HepG2 (cell line): ENCODE results near the gene GRIN3B. TPM values are rescaled to one million over a fixed set of nuclear protein-coding genes. Genes with fewer than 3 reads are reported as not detected.
A peak's percentile ranks its signal among the peaks of the same experiment; 100 is the strongest.

Experiments
- AKAP8 ChIP-seq: sonication (generic); formaldehyde crosslinking; IDR thresholded peaks from 2 replicates; pipeline ENCODE4 v1.5.1; 2020; ENCODE audit warnings: mild to moderate bottlenecking, missing genetic modification reagents
- ELF3 ChIP-seq: IDR thresholded peaks from 2 replicates; pipeline ENCODE4 v1.6.1; 2016; ENCODE audit warnings: missing genetic modification reagents, missing compliant biosample characterization
- GPN1 ChIP-seq: sonication (generic); formaldehyde crosslinking; IDR thresholded peaks from 2 replicates; pipeline ENCODE4 v1.5.1; 2020; ENCODE audit warnings: missing genetic modification reagents, borderline replicate concordance
- KDM2A ChIP-seq: sonication (generic); formaldehyde crosslinking; IDR thresholded peaks from 2 replicates; pipeline ENCODE4 v1.4.0; 2020; ENCODE audit warnings: low read depth, missing genetic modification reagents, borderline replicate concordance
- NFYC ChIP-seq: IDR thresholded peaks from 2 replicates; pipeline ENCODE4 v1.6.1; 2016; ENCODE audit warnings: missing genetic modification reagents, missing compliant biosample characterization
- PAX8 ChIP-seq: sonication (generic); formaldehyde crosslinking; IDR thresholded peaks from 2 replicates; pipeline ENCODE4 v1.8.0; 2022; ENCODE audit warnings: mild to moderate bottlenecking, missing genetic modification reagents, borderline replicate concordance
- SRY ChIP-seq: sonication (generic); formaldehyde crosslinking; IDR thresholded peaks from 2 replicates; pipeline ENCODE4 v1.8.0; 2022; ENCODE audit warnings: mild to moderate bottlenecking, missing genetic modification reagents
- ZFP36L1 ChIP-seq: sonication (generic); formaldehyde crosslinking; IDR thresholded peaks from 2 replicates; pipeline ENCODE4 v1.8.0; 2022; ENCODE audit warnings: mild to moderate bottlenecking, missing genetic modification reagents, moderate library complexity
- ZFP62 ChIP-seq: sonication (generic); formaldehyde crosslinking; IDR thresholded peaks from 2 replicates; pipeline ENCODE4 v1.4.0; 2020; ENCODE audit warnings: missing genetic modification reagents
- ZNF577 ChIP-seq: sonication (generic); formaldehyde crosslinking; IDR thresholded peaks from 2 replicates; pipeline ENCODE4 v1.4.0; 2020; ENCODE audit warnings: mild to moderate bottlenecking, low read depth, missing genetic modification reagents, borderline replicate concordance
- ZNF678 ChIP-seq: sonication (generic); formaldehyde crosslinking; IDR thresholded peaks from 2 replicates; pipeline ENCODE4 v1.4.0; 2020; ENCODE audit warnings: mild to moderate bottlenecking, missing genetic modification reagents
- ZNF747 ChIP-seq: sonication (generic); formaldehyde crosslinking; IDR thresholded peaks from 2 replicates; pipeline ENCODE4 v1.8.1; 2023; ENCODE audit warnings: missing genetic modification reagents, mild to moderate bottlenecking, borderline replicate concordance
- polyA plus RNA-seq, 8 experiments: library from polyadenylated mRNA; depleted of rRNA in 3 of 8; stranded (reverse) in 7 of 8; unstranded in 1 of 8; fragments of >200 nt; fragmentation: Illumina TruSeq in 4 of 8; extraction: Trizol in 4 of 8; gene quantifications; 2 replicates each; pipeline versions ENCODE4 v1.2.1 to v1.2.3, GENCODE V29; 2011 to 2016; ENCODE audit warnings: low read depth in 4 of 8, missing spikeins in 1 of 8, mixed read lengths in 1 of 8; ENCODE audit not compliant: insufficient read depth in 1 of 8
- total RNA-seq, 5 experiments: library from RNA; depleted of rRNA; stranded (reverse); fragments of >200 nt; fragmentation: Illumina TruSeq; extraction: Trizol; gene quantifications; 2 replicates each; pipeline ENCODE4 v1.2.3, GENCODE V29; 2016; ENCODE audit warnings: low read depth in 1 of 5
- TF ChIP-seq, protein P1 (sequence below): sonication (generic); formaldehyde crosslinking; IDR thresholded peaks from 2 replicates; pipeline ENCODE4 v1.4.0; 2020; ENCODE audit warnings: missing genetic modification reagents, borderline replicate concordance
- TF ChIP-seq, protein P2 (sequence below): sonication (generic); formaldehyde crosslinking; IDR thresholded peaks from 2 replicates; pipeline ENCODE4 v1.5.1; 2020; ENCODE audit warnings: missing genetic modification reagents, mild to moderate bottlenecking, borderline replicate concordance
- TF ChIP-seq, protein P3 (sequence below): sonication (generic); formaldehyde crosslinking; IDR thresholded peaks from 2 replicates; pipeline ENCODE4 v1.5.0; 2020; ENCODE audit warnings: mild to moderate bottlenecking, missing genetic modification reagents
- TF ChIP-seq, protein P4 (sequence below): sonication (generic); formaldehyde crosslinking; IDR thresholded peaks from 2 replicates; pipeline ENCODE4 v1.5.0; 2020; ENCODE audit warnings: missing genetic modification reagents
- TF ChIP-seq, protein P5 (sequence below): sonication (generic); formaldehyde crosslinking; IDR thresholded peaks from 2 replicates; pipeline ENCODE4 v1.4.0; 2020; ENCODE audit warnings: mild to moderate bottlenecking, missing genetic modification reagents
- TF ChIP-seq, protein P6 (sequence below): sonication (generic); formaldehyde crosslinking; IDR thresholded peaks from 2 replicates; pipeline ENCODE4 v1.4.0; 2020; ENCODE audit warnings: missing genetic modification reagents, mild to moderate bottlenecking, borderline replicate concordance
- TF ChIP-seq, protein P7 (sequence below): sonication (generic); formaldehyde crosslinking; IDR thresholded peaks from 2 replicates; pipeline ENCODE4 v1.5.0; 2020; ENCODE audit warnings: missing genetic modification reagents, mild to moderate bottlenecking, borderline replicate concordance

GRIN3B gene
- total and polyA plus RNA-seq, 2 of the 13 experiments (the other 11 are each of a cell fraction or from before 2014, with no cell fraction given), result 0.07 to 0.20 TPM

DNA sequence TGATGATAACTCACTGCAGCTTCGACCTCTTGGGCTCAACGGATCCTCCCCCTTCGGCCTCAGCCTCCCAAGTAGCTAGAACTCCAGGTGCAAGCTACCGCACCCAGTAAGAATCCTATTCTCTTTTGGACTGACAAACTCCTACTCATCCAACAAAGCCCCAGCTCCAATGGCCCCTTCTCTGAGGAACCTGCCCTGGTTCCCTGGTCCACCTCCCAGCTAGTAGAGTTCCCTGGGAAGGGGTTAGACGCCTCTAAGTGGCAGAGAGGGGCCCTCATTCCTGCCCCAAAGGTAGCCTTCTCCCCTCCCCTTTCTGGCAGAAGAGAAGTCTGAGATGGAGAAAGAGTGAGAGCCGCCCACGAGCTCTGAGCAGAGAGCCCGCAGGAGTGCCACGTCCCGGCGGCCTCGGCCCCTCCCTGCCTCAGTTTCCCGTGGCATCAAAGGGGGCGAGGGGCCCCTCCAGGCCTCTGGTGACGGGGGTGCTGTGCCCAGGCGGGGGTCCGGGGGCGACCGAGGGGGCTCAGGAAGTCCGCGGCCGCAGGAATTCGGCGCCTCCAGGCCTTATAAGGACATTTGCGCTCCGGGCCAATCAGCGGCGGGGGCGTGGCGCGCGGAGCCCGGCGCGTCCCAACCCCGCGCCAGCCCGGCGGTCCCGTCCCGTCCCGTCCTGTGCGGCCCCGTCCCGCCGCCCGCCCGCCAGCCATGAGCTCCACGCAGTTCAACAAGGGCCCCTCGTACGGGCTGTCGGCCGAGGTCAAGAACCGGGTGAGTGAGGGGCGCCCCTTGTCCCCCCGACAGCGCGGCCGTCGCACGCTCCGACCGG lies 26.0 kb downstream of the GRIN3B start, which contains the start of gene CNN2 (continued):
- TF ChIP-seq, protein P1, sequence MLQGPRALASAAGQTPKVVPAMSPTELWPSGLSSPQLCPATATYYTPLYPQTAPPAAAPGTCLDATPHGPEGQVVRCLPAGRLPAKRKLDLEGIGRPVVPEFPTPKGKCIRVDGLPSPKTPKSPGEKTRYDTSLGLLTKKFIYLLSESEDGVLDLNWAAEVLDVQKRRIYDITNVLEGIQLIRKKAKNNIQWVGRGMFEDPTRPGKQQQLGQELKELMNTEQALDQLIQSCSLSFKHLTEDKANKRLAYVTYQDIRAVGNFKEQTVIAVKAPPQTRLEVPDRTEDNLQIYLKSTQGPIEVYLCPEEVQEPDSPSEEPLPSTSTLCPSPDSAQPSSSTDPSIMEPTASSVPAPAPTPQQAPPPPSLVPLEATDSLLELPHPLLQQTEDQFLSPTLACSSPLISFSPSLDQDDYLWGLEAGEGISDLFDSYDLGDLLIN, result no peak
- TF ChIP-seq NFYC (CRISPR knock-in tag), result peak; percentile 52; the same call in 1 of the 2 replicates
- no peak for TF ChIP-seq ZFP62 (CRISPR knock-in tag)
- TF ChIP-seq SRY (CRISPR knock-in tag), result no peak
- no peak for TF ChIP-seq ZNF678 (CRISPR knock-in tag)
- TF ChIP-seq ZNF747 (CRISPR knock-in tag), result no peak
- TF ChIP-seq PAX8 (CRISPR knock-in tag), result no peak
- TF ChIP-seq, protein P2, sequence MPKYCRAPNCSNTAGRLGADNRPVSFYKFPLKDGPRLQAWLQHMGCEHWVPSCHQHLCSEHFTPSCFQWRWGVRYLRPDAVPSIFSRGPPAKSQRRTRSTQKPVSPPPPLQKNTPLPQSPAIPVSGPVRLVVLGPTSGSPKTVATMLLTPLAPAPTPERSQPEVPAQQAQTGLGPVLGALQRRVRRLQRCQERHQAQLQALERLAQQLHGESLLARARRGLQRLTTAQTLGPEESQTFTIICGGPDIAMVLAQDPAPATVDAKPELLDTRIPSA (CRISPR knock-in tag), result no peak
- TF ChIP-seq, protein P3, sequence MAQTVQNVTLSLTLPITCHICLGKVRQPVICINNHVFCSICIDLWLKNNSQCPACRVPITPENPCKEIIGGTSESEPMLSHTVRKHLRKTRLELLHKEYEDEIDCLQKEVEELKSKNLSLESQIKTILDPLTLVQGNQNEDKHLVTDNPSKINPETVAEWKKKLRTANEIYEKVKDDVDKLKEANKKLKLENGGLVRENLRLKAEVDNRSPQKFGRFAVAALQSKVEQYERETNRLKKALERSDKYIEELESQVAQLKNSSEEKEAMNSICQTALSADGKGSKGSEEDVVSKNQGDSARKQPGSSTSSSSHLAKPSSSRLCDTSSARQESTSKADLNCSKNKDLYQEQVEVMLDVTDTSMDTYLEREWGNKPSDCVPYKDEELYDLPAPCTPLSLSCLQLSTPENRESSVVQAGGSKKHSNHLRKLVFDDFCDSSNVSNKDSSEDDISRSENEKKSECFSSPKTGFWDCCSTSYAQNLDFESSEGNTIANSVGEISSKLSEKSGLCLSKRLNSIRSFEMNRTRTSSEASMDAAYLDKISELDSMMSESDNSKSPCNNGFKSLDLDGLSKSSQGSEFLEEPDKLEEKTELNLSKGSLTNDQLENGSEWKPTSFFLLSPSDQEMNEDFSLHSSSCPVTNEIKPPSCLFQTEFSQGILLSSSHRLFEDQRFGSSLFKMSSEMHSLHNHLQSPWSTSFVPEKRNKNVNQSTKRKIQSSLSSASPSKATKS (CRISPR knock-in tag), result no peak
- TF ChIP-seq ZNF577 (CRISPR knock-in tag), result no peak
- no peak for TF ChIP-seq ELF3
- no peak for TF ChIP-seq AKAP8
- TF ChIP-seq, protein P4, sequence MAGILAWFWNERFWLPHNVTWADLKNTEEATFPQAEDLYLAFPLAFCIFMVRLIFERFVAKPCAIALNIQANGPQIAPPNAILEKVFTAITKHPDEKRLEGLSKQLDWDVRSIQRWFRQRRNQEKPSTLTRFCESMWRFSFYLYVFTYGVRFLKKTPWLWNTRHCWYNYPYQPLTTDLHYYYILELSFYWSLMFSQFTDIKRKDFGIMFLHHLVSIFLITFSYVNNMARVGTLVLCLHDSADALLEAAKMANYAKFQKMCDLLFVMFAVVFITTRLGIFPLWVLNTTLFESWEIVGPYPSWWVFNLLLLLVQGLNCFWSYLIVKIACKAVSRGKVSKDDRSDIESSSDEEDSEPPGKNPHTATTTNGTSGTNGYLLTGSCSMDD (CRISPR knock-in tag), result no peak
- TF ChIP-seq, protein P5, sequence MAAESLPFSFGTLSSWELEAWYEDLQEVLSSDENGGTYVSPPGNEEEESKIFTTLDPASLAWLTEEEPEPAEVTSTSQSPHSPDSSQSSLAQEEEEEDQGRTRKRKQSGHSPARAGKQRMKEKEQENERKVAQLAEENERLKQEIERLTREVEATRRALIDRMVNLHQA (CRISPR knock-in tag), result no peak
- TF ChIP-seq, protein P6, sequence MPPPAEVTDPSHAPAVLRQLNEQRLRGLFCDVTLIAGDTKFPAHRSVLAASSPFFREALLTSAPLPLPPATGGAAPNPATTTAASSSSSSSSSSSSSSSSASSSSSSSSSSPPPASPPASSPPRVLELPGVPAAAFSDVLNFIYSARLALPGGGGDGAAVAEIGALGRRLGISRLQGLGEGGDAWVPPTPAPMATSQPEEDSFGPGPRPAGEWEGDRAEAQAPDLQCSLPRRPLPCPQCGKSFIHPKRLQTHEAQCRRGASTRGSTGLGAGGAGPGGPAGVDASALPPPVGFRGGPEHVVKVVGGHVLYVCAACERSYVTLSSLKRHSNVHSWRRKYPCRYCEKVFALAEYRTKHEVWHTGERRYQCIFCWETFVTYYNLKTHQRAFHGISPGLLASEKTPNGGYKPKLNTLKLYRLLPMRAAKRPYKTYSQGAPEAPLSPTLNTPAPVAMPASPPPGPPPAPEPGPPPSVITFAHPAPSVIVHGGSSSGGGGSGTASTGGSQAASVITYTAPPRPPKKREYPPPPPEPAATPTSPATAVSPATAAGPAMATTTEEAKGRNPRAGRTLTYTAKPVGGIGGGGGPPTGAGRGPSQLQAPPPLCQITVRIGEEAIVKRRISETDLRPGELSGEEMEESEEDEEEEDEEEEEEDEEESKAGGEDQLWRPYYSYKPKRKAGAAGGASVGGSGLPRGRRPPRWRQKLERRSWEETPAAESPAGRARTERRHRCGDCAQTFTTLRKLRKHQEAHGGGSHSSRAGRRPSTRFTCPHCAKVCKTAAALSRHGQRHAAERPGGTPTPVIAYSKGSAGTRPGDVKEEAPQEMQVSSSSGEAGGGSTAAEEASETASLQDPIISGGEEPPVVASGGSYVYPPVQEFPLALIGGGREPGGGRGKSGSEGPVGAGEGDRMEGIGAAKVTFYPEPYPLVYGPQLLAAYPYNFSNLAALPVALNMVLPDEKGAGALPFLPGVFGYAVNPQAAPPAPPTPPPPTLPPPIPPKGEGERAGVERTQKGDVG (CRISPR knock-in tag), result no peak; the same call in 1 of the 2 replicates
- no peak for TF ChIP-seq ZFP36L1 (CRISPR knock-in tag)
- peak; percentile 59; the same call in 1 of the 2 replicates for TF ChIP-seq KDM2A (CRISPR knock-in tag)
- TF ChIP-seq, protein P7, sequence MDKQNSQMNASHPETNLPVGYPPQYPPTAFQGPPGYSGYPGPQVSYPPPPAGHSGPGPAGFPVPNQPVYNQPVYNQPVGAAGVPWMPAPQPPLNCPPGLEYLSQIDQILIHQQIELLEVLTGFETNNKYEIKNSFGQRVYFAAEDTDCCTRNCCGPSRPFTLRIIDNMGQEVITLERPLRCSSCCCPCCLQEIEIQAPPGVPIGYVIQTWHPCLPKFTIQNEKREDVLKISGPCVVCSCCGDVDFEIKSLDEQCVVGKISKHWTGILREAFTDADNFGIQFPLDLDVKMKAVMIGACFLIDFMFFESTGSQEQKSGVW (CRISPR knock-in tag), result no peak
- no peak for TF ChIP-seq GPN1 (CRISPR knock-in tag)
